Stimulated activated CD8-positive, alpha-beta memory T cell treated with anti-CD3 and anti-CD28 coated beads, Interleukin-4, amount 100 ng/mL, for 1 hour (primary cell): Measurements from ENCODE around the gene AQP9.

ENCODE experiments used
- DNase-seq, 2 donors: peaks; one replicate each; pipeline ENCODE4 v3.0.0-alpha.2; 2020; ENCODE audit warnings: low read depth in 2 of 2, low spot score in 1 of 2

AQP9 gene

DNA sequence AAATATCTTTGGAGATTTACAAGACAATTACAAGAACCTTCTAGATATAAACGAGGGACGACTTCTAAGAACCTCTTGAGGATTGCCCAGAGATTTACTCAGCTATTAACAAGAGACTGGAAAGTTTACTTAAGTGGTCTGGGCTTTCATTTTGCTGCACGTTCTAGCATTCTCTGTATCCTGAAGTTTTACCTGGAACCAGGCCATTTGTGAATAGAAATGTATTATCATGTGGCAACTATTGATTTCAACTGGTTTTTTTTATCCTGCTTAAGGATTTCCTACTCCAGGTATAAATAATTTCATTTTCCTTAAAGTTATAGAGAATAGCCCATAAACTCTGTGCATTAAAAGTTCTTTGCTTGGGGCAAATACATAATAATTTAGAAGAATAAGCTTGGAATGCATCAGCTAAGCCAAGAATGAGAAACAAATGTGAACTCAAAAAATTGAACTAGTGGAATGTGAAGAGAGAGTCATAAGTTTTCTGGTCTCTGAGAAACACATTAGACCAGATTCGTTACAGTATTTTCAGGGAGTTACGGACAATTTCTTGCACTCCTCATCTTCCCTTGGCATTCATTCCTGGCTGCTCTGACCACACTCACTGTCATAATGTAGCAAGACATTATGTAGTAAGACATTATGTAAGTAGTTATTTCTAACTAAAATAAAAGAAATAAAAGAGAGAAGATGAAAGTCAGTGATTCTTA, 1.3 kb downstream of the AQP9 start:
- no peak for DNase-seq

DNA sequence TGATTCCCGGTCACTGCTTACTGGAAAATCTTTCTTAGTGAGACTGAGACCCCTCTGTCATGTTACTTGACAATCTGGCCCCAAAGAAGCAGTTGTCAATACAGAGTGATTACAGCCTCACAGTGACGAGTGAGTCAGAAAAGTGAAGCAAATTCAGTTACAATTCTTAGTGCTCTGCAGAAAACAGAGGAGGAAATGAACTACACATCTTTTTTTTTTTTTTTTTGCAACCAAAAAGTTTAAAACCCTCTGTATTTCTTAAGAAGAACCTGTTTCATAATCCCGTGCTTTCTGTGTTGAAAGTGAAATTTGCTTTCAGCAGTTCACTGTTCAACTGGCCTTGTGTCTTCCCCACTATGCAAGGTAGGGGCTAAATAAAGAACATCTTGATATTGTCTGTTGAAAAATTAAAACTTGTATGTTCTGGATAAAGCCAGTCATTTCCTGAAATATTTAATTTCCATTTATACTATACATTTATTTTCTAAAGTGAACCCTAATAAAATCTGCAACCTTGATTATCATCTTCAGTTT, 1.9 kb downstream of the AQP9 start:
- DNase-seq, result no peak

DNA sequence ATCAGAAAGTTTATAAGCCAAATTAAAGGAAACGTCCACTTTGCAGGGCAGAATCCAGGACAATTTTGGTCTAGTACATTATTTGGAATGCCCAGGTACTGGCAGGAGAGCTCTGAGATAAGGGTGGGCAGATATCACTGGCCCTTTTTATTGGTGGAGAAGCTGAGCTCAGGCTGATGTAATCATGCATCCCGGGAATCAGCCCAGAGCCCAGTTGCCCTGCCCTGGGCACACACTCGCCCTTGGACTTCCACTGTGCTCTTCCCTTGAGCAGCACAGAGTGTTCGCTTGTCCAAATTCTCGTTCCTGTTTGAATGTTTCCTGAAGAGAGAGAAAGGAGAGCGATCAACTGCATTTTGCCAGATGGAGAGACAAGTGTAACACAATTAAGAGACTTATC, 3.7 kb downstream of the AQP9 start:
- no peak for DNase-seq

- DNase-seq, result no peak
Measured at GRCh38 chr15:58142827-58143461, 4.8 kb downstream of the AQP9 start.

GRCh38 chr15:58145606-58146005, 7.4 kb downstream of the AQP9 start:
- no peak for DNase-seq

- DNase-seq, result no peak
Measured at GRCh38 chr15:58146211-58146610, 8.0 kb downstream of the AQP9 start.

DNA sequence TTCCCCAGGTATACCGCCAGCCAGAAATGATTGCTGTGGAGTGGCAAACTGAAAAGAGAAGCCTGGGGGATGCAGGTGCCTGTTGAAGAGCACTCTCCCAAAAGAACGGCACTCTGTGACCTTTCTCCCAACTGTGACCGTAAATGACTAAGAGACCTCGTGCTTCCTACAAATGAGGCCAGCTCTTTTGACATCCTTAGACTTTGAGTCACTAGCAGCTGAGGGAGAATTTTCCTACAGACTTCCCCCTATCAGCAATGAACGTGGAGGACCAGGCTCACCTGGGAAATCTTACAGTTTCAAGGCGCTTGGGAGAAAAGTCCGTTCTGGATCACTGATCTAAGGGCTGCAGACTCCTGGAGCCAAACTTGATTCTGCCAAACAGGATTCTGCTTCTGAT, 8.6 kb downstream of the AQP9 start:
- no peak for DNase-seq

GRCh38 chr15:58147171-58147611, 9.0 kb downstream of the AQP9 start:
- DNase-seq, result no peak

- no peak for DNase-seq
Measured at GRCh38 chr15:58148120-58148519, 9.9 kb downstream of the AQP9 start.

GRCh38 chr15:58148633-58149445, 10.7 kb downstream of the AQP9 start:
- DNase-seq, result no peak

DNA sequence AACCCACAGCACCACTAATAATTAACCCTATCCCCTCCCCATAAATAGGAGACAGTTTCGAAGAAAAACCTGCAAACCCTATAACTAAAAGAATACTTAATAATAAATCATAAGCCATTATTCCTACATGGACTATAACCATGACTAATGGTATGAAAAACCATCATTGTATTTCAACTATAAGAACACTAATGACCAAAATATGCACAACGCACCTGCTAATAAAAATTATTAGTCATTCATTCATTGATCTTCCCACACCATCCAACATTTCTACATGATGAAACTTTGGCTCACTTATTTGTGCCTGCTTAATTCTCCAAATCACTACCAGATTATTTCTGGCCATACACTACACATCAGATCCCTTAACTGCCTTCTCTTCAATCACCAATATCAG, 16.6 kb downstream of the AQP9 start:
- no peak for DNase-seq

DNA sequence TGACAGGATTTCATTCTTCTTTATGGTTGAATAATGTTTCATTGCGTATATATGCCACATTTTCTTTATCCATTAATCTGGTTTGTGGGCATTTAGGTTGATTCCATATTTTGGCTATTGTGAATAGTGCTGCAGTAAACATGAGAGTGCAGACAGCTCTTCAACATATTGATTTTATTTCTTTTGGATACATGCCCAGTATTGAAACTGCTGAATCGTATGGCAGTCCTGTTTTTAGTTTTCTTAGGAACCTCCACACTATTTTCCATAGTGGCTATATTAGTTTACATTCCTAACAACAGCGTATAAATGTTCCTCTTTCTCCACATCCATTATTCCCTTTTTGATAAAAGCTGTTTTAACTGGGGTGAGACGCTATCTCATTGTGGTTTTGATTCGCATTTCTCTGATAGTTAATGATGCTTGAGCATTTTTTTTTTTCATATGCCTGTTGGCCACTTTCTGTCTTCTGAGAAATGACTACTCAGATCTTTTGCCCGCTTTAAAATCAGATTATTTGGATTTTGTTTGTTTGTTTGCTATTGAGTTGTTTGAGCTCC, 21.7 kb downstream of the AQP9 start:
- no peak for DNase-seq

DNA sequence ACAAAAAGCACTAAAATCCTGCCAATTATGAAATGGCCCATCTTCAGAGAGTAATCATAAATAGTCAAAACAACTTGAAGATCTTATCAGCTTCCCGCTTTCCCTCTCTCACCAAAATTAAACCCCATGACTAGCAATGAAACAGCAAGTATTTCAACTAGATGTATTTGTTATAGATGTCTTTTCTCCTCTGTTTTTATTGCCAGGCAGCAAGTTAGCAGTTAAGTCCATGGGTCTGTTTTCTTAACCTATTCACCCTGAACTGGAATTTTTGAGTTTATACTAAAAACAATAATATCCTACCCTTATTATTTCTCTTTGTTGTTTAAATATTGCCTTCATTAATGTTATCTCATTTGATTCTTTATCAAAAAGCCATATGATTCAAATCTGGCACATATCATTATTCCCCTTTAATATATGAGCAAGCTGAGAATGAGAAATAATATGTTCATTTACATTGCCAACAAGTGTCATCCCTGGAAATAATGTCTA, 23.3 kb downstream of the AQP9 start:
- no peak for DNase-seq

DNA sequence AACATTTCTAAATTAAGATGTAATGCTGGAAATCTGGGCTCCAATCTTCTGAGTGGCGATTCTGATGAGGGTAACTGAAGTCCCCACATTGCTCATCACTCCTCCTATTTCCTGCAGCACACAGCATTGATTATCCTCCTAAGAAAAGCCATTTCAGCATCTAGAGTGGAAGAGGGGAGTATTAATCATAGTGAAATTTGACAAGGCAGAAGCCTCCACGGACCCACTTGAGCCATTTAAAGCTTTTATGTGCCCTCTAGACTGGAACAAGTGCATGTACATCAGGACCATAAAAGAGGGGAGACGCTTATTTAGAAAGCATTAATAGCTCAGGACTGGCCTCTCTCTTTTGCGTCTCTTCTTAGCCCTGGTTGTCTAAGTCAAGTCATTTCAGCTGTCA, 25.8 kb downstream of the AQP9 start:
- DNase-seq, result no peak

GRCh38 chr15:58164926-58165325, 26.7 kb downstream of the AQP9 start:
- DNase-seq, result no peak

GRCh38 chr15:58165661-58166060, 27.5 kb downstream of the AQP9 start:
- DNase-seq, result no peak

- no peak for DNase-seq
Measured at GRCh38 chr15:58167095-58167691, 29.0 kb downstream of the AQP9 start.

- DNase-seq, result no peak
Measured at GRCh38 chr15:58169934-58170333, 31.8 kb downstream of the AQP9 start.

DNA sequence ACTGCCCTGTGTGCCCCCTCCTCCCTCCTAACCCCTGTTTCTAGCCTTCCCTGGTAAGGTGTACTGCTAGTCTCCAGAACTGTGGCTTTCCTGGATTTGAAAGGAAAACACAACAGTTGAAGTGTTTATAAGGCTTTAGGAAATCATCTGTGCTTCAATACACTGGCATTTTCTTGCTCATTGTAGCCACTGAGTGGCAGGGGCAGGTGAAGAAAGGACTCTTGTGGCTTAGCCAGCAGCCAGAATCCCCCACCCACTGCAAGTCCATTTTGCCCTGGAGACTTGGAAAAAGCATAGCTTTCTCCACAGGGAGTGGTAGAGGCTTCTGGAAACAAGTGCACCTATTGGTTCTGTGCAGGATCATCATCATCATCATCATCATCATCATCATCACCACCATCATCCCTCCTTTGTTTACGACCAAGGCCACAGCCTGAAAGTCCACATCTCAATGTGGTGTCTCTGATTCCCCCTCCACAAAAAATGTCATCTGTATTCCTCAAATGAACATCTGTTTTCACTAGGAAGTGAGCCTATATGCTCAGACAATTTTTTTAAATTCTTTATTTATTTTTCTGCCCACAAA, 33.4 kb downstream of the AQP9 start:
- DNase-seq, result no peak

DNA sequence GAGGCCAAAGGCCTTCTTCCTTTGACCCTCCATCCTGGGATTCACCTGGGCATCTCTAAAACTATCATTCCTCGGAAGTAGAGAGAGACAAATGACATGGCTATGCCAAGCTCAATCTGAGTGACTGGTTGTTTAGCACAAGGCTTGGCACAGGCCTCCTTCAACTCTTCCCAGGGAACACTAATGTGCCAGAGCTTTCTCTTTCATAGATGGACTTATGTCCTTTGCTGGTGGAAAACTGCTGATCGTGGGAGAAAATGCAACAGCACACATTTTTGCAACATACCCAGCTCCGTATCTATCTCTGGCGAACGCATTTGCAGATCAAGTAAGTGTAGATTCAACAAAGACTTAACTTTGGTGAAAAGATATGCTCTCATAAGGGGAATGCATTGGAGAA, 36.5 kb downstream of the AQP9 start:
- DNase-seq, result no peak

GRCh38 chr15:58175955-58176354, 37.8 kb downstream of the AQP9 start:
- no peak for DNase-seq
